ENCODE measurements around the gene FBXO8.

FBXO8 gene

DNA sequence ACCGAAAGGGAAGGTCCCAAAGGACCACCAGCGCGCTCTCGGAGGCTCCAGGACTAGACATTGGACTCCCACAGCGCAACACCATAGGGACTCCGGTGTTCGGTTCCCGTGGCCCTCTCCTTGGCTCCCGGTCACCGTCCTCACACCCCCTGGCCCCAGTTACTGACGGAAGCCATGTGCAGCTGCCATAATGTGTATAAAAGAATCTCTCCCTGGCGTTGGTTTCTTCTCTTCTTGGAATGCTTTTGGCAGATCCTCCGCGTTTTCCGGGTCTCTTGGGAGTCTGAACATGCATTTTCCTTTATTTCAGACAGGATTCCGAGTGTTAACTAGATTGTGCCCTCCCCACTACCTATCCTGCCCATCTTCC lies 69.8 kb downstream of the FBXO8 start:
- no peaks in the 10 kb centered on the region for H3K9me3 Mint-ChIP-seq
- peaks cover 97% of the 10 kb centered on the region for H3K27me3 Mint-ChIP-seq
- H3K27ac Mint-ChIP-seq: no peak overlapping the region
- no peaks in the 10 kb centered on the region for H3K36me3 Mint-ChIP-seq (ENCODE audit: low read depth)
- H3K4me1 Mint-ChIP-seq (ENCODE audit: low read depth): peaks cover 51% of the 10 kb centered on the region
- peak overlapping the region; percentile 69 for H3K4me3 Mint-ChIP-seq

DNA sequence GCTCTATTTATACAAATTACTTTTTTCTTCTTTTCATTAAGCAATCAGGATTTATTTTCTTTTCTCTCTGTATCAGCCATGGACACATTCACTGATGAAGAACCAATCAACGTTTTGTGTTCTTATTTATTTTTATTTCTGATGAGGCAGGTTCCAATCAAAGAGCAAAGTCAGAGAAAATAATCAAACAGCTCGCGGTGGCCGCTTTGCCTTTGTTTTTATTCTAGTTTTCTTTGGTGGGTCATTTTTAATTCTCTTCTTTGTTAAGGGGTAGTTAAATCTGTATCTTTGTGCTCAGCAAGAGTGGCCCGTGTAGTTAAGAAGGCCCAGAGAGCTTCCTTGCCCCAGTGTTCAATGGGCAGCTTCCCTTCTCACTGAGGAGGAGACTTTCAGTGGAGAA lies 71.4 kb downstream of the FBXO8 start:
- Mint-ChIP-seq H3K4me1 (ENCODE audit: low read depth) (peaks cover 38% of the 10 kb centered on the region), H3K4me3 (peak overlapping the region; percentile 4), H3K36me3 (ENCODE audit: low read depth) (no peaks in the 10 kb centered on the region), H3K27me3 (peaks cover 96% of the 10 kb centered on the region), H3K9me3 (no peaks in the 10 kb centered on the region), H3K27ac (no peak overlapping the region)

DNA sequence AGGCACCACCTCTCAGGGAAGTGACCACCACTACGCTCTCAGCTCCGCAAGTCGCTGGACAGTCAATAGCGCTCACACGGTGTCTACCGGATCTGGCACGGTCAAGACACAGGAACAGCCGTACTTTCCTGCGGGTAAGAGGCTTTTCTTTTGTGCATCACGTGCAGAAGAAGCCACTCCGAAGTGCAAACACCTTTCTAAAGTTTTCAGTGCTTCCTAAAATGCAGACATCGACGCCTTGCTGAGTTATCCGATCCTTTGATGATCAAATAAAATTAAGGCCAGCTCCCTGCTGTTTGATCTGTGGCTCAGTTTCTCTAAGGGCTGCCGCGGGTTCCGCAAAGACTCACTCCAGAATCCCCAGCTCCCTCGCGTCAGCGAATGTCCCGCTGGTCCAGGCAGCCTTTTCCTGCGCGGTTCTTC lies 71.8 kb downstream of the FBXO8 start:
- H3K4me3 Mint-ChIP-seq: peak overlapping the region; percentile 4
- H3K27me3 Mint-ChIP-seq: peaks cover 94% of the 10 kb centered on the region
- peaks cover 35% of the 10 kb centered on the region for H3K4me1 Mint-ChIP-seq (ENCODE audit: low read depth)
- no peak overlapping the region for H3K27ac Mint-ChIP-seq
- H3K9me3 Mint-ChIP-seq: no peaks in the 10 kb centered on the region
- H3K36me3 Mint-ChIP-seq (ENCODE audit: low read depth): no peaks in the 10 kb centered on the region

GRCh38 chr4:174210952-174211490 lies 72.4 kb downstream of the FBXO8 start:
- no peaks in the 10 kb centered on the region for H3K36me3 Mint-ChIP-seq (ENCODE audit: low read depth)
- H3K9me3 Mint-ChIP-seq: no peaks in the 10 kb centered on the region
- H3K27ac Mint-ChIP-seq: no peak overlapping the region
- H3K4me3 Mint-ChIP-seq: no peak overlapping the region
- H3K27me3 Mint-ChIP-seq: peaks cover 93% of the 10 kb centered on the region
- H3K4me1 Mint-ChIP-seq (ENCODE audit: low read depth): peaks cover 31% of the 10 kb centered on the region

DNA sequence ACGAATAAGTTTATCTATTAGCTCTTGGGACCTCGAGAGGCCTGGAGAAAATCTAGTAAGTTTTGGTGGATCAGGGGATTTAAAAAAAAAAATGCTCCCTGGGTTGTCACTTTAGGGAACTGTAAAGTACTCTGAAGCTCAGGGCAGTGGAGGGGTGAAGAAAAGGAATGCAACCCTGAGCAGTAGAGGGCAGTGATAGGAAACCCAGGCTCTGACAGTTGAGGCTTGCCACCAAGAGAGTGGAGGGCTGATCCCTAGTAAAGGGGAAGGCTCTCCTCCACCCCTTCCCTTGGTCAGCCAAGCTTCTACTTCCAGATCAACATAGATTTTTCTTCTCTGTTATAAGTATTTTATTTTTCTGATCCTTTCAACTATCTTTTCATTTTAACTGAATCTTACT lies 73.1 kb downstream of the FBXO8 start:
- Mint-ChIP-seq H3K27me3 (peaks cover 91% of the 10 kb centered on the region), H3K27ac (no peak overlapping the region), H3K36me3 (ENCODE audit: low read depth) (no peaks in the 10 kb centered on the region), H3K9me3 (no peaks in the 10 kb centered on the region), H3K4me3 (no peak overlapping the region), H3K4me1 (ENCODE audit: low read depth) (peaks cover 28% of the 10 kb centered on the region)

- Mint-ChIP-seq H3K27ac (no peak overlapping the region), H3K36me3 (ENCODE audit: low read depth) (no peaks in the 10 kb centered on the region), H3K4me3 (no peak overlapping the region), H3K27me3 (peaks cover 86% of the 10 kb centered on the region), H3K4me1 (ENCODE audit: low read depth) (peaks cover 22% of the 10 kb centered on the region), H3K9me3 (no peaks in the 10 kb centered on the region)
Measured at GRCh38 chr4:174209341-174209740, 74.1 kb downstream of the FBXO8 start.

- Mint-ChIP-seq H3K4me3 (no peak overlapping the region), H3K36me3 (ENCODE audit: low read depth) (no peaks in the 10 kb centered on the region), H3K9me3 (no peaks in the 10 kb centered on the region), H3K4me1 (ENCODE audit: low read depth) (peaks cover 12% of the 10 kb centered on the region), H3K27me3 (peaks cover 73% of the 10 kb centered on the region), H3K27ac (no peak overlapping the region)
Measured at GRCh38 chr4:174207367-174207766, 76.1 kb downstream of the FBXO8 start.

DNA sequence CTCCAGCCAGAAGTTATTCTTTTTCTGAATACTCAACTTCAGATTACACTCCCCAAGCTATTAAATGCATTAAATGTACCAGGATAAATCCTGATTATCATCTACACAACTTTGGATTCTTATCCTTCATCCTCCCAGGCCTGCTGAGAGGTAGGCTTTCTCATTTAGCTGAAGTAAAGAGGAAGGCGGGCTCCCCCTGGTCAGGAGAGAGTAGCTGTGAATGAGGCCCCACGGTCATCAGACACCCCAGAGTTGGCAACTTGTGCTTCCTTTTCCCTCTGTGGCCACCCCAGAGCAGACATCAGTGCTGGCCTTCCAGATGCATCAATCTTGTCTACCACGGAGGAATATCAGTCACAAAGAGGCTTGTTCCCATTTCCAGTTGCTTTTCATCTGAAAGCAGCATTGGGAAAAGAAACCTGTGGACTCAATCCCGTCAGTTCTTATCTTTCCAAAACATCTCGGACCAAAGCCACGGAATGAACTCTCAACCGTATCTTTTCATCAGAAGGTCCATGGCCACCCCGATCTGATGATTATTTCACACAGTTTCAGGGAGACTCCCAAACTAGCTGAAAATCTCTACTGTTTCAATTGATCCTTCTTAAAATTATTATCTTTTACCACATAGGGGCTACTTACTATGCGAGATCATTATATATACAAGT lies 79.2 kb downstream of the FBXO8 start:
- Mint-ChIP-seq H3K27ac (no peak overlapping the region), H3K9me3 (no peaks in the 10 kb centered on the region), H3K4me3 (no peak overlapping the region), H3K27me3 (peaks cover 56% of the 10 kb centered on the region), H3K36me3 (ENCODE audit: low read depth) (no peaks in the 10 kb centered on the region), H3K4me1 (ENCODE audit: low read depth) (no peaks in the 10 kb centered on the region)

DNA sequence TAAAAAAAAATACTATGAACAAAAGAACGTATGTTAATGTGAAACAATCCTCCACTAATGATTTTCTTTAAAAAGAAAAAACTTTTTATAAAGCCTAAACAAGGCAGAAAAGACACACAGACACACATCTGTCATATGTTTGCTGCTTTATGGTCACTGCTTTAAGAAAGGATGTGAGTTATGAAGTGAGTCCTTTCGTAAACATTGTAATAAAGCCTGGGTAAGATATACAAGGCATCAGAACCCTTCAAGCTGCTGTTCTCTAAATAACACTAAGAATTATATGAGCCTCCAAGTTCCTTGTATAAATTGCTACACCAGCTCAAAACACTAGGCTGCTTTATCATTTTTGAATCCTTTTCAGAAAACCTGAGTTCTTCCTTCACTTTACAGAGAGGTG lies 81.6 kb downstream of the FBXO8 start:
- Mint-ChIP-seq H3K27me3 (peaks cover 46% of the 10 kb centered on the region), H3K9me3 (no peaks in the 10 kb centered on the region), H3K4me3 (no peak overlapping the region), H3K4me1 (ENCODE audit: low read depth) (no peaks in the 10 kb centered on the region), H3K27ac (no peak overlapping the region), H3K36me3 (ENCODE audit: low read depth) (no peaks in the 10 kb centered on the region)

GRCh38 chr4:174199735-174200134 lies 83.7 kb downstream of the FBXO8 start:
- Mint-ChIP-seq H3K9me3 (no peaks in the 10 kb centered on the region), H3K27me3 (peaks cover 49% of the 10 kb centered on the region), H3K36me3 (ENCODE audit: low read depth) (no peaks in the 10 kb centered on the region), H3K4me3 (no peak overlapping the region), H3K27ac (no peak overlapping the region), H3K4me1 (ENCODE audit: low read depth) (no peaks in the 10 kb centered on the region)

- no peak overlapping the region for H3K27ac Mint-ChIP-seq
Measured at GRCh38 chr4:174198828-174199227, 84.6 kb downstream of the FBXO8 start.

GRCh38 chr4:174198396-174198795 lies 85.1 kb downstream of the FBXO8 start:
- H3K36me3 Mint-ChIP-seq (ENCODE audit: low read depth): no peaks in the 10 kb centered on the region
- no peaks in the 10 kb centered on the region for H3K9me3 Mint-ChIP-seq
- H3K27me3 Mint-ChIP-seq: peaks cover 55% of the 10 kb centered on the region
- H3K27ac Mint-ChIP-seq: no peak overlapping the region
- no peaks in the 10 kb centered on the region for H3K4me1 Mint-ChIP-seq (ENCODE audit: low read depth)
- no peak overlapping the region for H3K4me3 Mint-ChIP-seq

More at GRCh38 chr4:174198828-174199227, 84.6 kb downstream of the FBXO8 start:
- Mint-ChIP-seq H3K4me1 (ENCODE audit: low read depth) (no peaks in the 10 kb centered on the region), H3K27me3 (peaks cover 55% of the 10 kb centered on the region), H3K4me3 (no peak overlapping the region), H3K36me3 (ENCODE audit: low read depth) (no peaks in the 10 kb centered on the region), H3K9me3 (no peaks in the 10 kb centered on the region)

- Mint-ChIP-seq H3K36me3 (ENCODE audit: low read depth) (no peaks in the 10 kb centered on the region), H3K27ac (no peak overlapping the region), H3K9me3 (no peaks in the 10 kb centered on the region), H3K27me3 (peaks cover 58% of the 10 kb centered on the region), H3K4me3 (no peak overlapping the region), H3K4me1 (ENCODE audit: low read depth) (no peaks in the 10 kb centered on the region)
Measured at GRCh38 chr4:174193438-174194374, 89.8 kb downstream of the FBXO8 start.

GRCh38 chr4:174192943-174193342 lies 90.5 kb downstream of the FBXO8 start:
- Mint-ChIP-seq H3K27me3 (peaks cover 56% of the 10 kb centered on the region), H3K4me3 (no peak overlapping the region), H3K9me3 (no peaks in the 10 kb centered on the region), H3K4me1 (ENCODE audit: low read depth) (no peaks in the 10 kb centered on the region), H3K27ac (no peak overlapping the region), H3K36me3 (ENCODE audit: low read depth) (no peaks in the 10 kb centered on the region)

- H3K9me3 Mint-ChIP-seq: no peaks in the 10 kb centered on the region
- no peaks in the 10 kb centered on the region for H3K4me1 Mint-ChIP-seq (ENCODE audit: low read depth)
- H3K36me3 Mint-ChIP-seq (ENCODE audit: low read depth): no peaks in the 10 kb centered on the region
- H3K27me3 Mint-ChIP-seq: peaks cover 56% of the 10 kb centered on the region
- H3K4me3 Mint-ChIP-seq: no peak overlapping the region
- H3K27ac Mint-ChIP-seq: no peak overlapping the region
Measured at GRCh38 chr4:174190832-174191500, 92.5 kb downstream of the FBXO8 start.
